ENCODE results near the gene CDKN2B-AS1. TPM values are rescaled to one million over a fixed set of nuclear protein-coding genes. Genes with fewer than 3 reads are reported as not detected.

CDKN2B-AS1 gene
- total and polyA plus RNA-seq, 2 donors from 2014 or later, result 0.82 TPM; not detected in 1

GRCh38 chr9:22159586-22159985 is 165.0 kb downstream of the CDKN2B-AS1 start:
- TF ChIP-seq CTCF (IDR thresholded peaks at IDR 0.05; ENCODE audit: borderline replicate concordance, extremely low read depth, insufficient read depth), result no peak
- DNase-seq, result no peak
- Histone ChIP-seq H3K9ac (ENCODE audit: low read length in 3 of 3) (no peak overlapping the region), H3K4me3 (ENCODE audit: low read length in 3 of 3) (no peak overlapping the region), H3K27me3 (ENCODE audit: control insufficient read depth, insufficient read depth, low read length) (no peaks in the 10 kb centered on the region), H3K9me3 (ENCODE audit: control insufficient read depth in 2 of 3, insufficient read depth in 1 of 3, low read length in 3 of 3) (no peaks in the 10 kb centered on the region), H3K27ac (ENCODE audit: low read depth in 2 of 2, low read length in 2 of 2) (no peak overlapping the region), H3K4me1 (ENCODE audit: control insufficient read depth in 2 of 3, insufficient read depth in 2 of 3, low read depth in 1 of 3, low read length in 3 of 3) (no peaks in the 10 kb centered on the region), H3K36me3 (ENCODE audit: control insufficient read depth in 2 of 3, insufficient read depth in 3 of 3, low read length in 3 of 3) (no peaks in the 10 kb centered on the region)
- FAIRE-seq, result no peak
- intact Hi-C loops (cut with DNase I), result no loop called here

DNA sequence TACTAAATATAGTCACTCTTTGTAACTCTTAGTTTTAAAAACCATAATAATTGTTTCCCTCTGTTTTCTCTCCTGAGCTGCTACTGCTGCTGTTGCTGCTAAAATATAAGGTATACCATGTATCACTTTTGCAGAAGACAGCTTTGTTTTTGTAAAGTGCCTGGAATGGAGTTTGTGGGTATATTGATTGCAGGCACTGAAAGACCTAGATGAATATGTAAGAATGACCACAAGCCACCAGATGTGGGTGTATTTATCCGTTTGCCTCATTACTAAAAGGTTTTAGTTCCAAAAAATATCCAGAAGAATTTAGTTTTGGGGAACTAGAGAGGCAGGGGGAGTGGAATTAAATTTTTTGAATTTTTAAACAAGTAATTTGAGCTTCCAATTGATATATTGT is 165.6 kb downstream of the CDKN2B-AS1 start:
- intact Hi-C loops (cut with DNase I), result no loop called here
- no peak overlapping the region for H3K9ac ChIP-seq (ENCODE audit: low read length in 3 of 3)
- H3K27me3 ChIP-seq (ENCODE audit: control insufficient read depth, insufficient read depth, low read length), result no peaks in the 10 kb centered on the region
- no peaks in the 10 kb centered on the region for H3K4me1 ChIP-seq (ENCODE audit: control insufficient read depth in 2 of 3, insufficient read depth in 2 of 3, low read depth in 1 of 3, low read length in 3 of 3)
- FAIRE-seq (no peak), DNase-seq (no peak)
- H3K27ac ChIP-seq (ENCODE audit: low read depth in 2 of 2, low read length in 2 of 2), result no peak overlapping the region
- TF ChIP-seq CTCF (IDR thresholded peaks at IDR 0.05; ENCODE audit: borderline replicate concordance, extremely low read depth, insufficient read depth), result no peak
- no peaks in the 10 kb centered on the region for H3K9me3 ChIP-seq (ENCODE audit: control insufficient read depth in 2 of 3, insufficient read depth in 1 of 3, low read length in 3 of 3)
- H3K36me3 ChIP-seq (ENCODE audit: control insufficient read depth in 2 of 3, insufficient read depth in 3 of 3, low read length in 3 of 3), result no peaks in the 10 kb centered on the region
- no peak overlapping the region for H3K4me3 ChIP-seq (ENCODE audit: low read length in 3 of 3)

DNA sequence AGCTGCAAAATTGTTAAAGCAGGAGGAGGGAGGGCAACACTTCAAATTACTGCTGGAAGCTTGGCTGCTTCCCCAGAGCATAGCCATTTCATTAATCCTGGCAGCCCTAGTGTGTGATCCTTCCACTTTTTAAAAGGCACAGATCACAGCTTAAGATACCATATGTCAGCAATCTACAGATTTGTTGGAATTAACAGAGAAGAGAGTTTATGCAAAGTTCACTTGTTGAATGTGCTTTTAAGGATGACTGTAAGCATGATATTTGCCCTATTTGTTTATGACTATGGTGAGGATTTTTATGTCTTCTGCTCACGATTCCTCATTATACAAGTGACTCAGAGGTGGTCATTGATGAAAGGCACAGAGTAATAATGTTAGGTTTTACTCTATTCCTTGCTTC is 170.6 kb downstream of the CDKN2B-AS1 start:
- no peak overlapping the region for H3K4me3 ChIP-seq (ENCODE audit: low read length in 3 of 3)
- DNase-seq (no peak), FAIRE-seq (no peak)
- no peaks in the 10 kb centered on the region for H3K9me3 ChIP-seq (ENCODE audit: control insufficient read depth in 2 of 3, insufficient read depth in 1 of 3, low read length in 3 of 3)
- intact Hi-C loops (cut with DNase I), result no loop called here
- no peaks in the 10 kb centered on the region for H3K27me3 ChIP-seq (ENCODE audit: control insufficient read depth, insufficient read depth, low read length)
- no peaks in the 10 kb centered on the region for H3K4me1 ChIP-seq (ENCODE audit: control insufficient read depth in 2 of 3, insufficient read depth in 2 of 3, low read depth in 1 of 3, low read length in 3 of 3)
- TF ChIP-seq CTCF (IDR thresholded peaks at IDR 0.05; ENCODE audit: borderline replicate concordance, extremely low read depth, insufficient read depth), result no peak
- H3K36me3 ChIP-seq (ENCODE audit: control insufficient read depth in 2 of 3, insufficient read depth in 3 of 3, low read length in 3 of 3), result no peaks in the 10 kb centered on the region
- no peak overlapping the region for H3K27ac ChIP-seq (ENCODE audit: low read depth in 2 of 2, low read length in 2 of 2)
- no peak overlapping the region for H3K9ac ChIP-seq (ENCODE audit: low read length in 3 of 3)

GRCh38 chr9:22169243-22169642 is 174.7 kb downstream of the CDKN2B-AS1 start:
- H3K9ac ChIP-seq (ENCODE audit: low read length in 3 of 3), result no peak overlapping the region
- no peaks in the 10 kb centered on the region for H3K36me3 ChIP-seq (ENCODE audit: control insufficient read depth in 2 of 3, insufficient read depth in 3 of 3, low read length in 3 of 3)
- TF ChIP-seq CTCF (IDR thresholded peaks at IDR 0.05; ENCODE audit: borderline replicate concordance, extremely low read depth, insufficient read depth), result no peak

More at GRCh38 chr9:22169243-22169642, 174.7 kb downstream of the CDKN2B-AS1 start:
- Histone ChIP-seq H3K27me3 (ENCODE audit: control insufficient read depth, insufficient read depth, low read length) (no peaks in the 10 kb centered on the region), H3K27ac (ENCODE audit: low read depth in 2 of 2, low read length in 2 of 2) (no peak overlapping the region), H3K4me3 (ENCODE audit: low read length in 3 of 3) (no peak overlapping the region), H3K9me3 (ENCODE audit: control insufficient read depth in 2 of 3, insufficient read depth in 1 of 3, low read length in 3 of 3) (no peaks in the 10 kb centered on the region), H3K4me1 (ENCODE audit: control insufficient read depth in 2 of 3, insufficient read depth in 2 of 3, low read depth in 1 of 3, low read length in 3 of 3) (no peaks in the 10 kb centered on the region)
- intact Hi-C loops (cut with DNase I), result no loop called here
- DNase-seq, result no peak
- FAIRE-seq, result no peak

Data from kidney (tissue), 14 donors.